LoVo (cell line): ENCODE measurements around the gene SLC39A6.
"Not testable (repeated sequence)": the region's sequence is repeated elsewhere in the genome, so short reads cannot be mapped to it uniquely, and the experiment has no call there.

Experiments used
- DNase-seq: peaks from one replicate; pipeline ENCODE4 v3.0.0-alpha.2; 2016; ENCODE audit warnings: low spot score

Gene SLC39A6

GRCh38 chr18:36139245-36139644 lies 10.1 kb upstream of the SLC39A6 start:
- DNase-seq = no peak

- DNase-seq = no peak
These were observed 6.1 kb upstream of the SLC39A6 start for GRCh38 chr18:36135264-36135663.

GRCh38 chr18:36132756-36133155 lies 3.6 kb upstream of the SLC39A6 start:
- DNase-seq = no peak

GRCh38 chr18:36131692-36132483 lies 2.7 kb upstream of the SLC39A6 start:
- no peak for DNase-seq

- DNase-seq = no peak
These were observed 1.9 kb upstream of the SLC39A6 start for GRCh38 chr18:36130883-36131653.

- no peak for DNase-seq
These were observed 1.1 kb upstream of the SLC39A6 start for GRCh38 chr18:36130039-36130831.

GRCh38 chr18:36128907-36129299 lies 237 bp downstream of the SLC39A6 start:
- peak; percentile 1 for DNase-seq

GRCh38 chr18:36128530-36128870 lies 640 bp downstream of the SLC39A6 start:
- peak; percentile 4 for DNase-seq

- no peak for DNase-seq
These were observed 1.2 kb downstream of the SLC39A6 start for GRCh38 chr18:36127836-36128529.

- no peak for DNase-seq
These were observed 2.5 kb downstream of the SLC39A6 start for GRCh38 chr18:36126668-36127067.

- DNase-seq = no peak
These were observed 4.3 kb downstream of the SLC39A6 start for GRCh38 chr18:36124841-36125240.

GRCh38 chr18:36120297-36120696 lies 8.8 kb downstream of the SLC39A6 start:
- no peak for DNase-seq

- not testable (repeated sequence) for DNase-seq
These were observed 12.4 kb downstream of the SLC39A6 start for GRCh38 chr18:36116771-36117170.

GRCh38 chr18:36114738-36115137 lies 14.4 kb downstream of the SLC39A6 start:
- no peak for DNase-seq

GRCh38 chr18:36114251-36114650 lies 14.9 kb downstream of the SLC39A6 start:
- no peak for DNase-seq

- DNase-seq = no peak
These were observed 16.8 kb downstream of the SLC39A6 start for GRCh38 chr18:36112302-36112701.

- no peak for DNase-seq
These were observed 19.4 kb downstream of the SLC39A6 start for GRCh38 chr18:36109737-36110136.

GRCh38 chr18:36108601-36109000 lies 20.5 kb downstream of the SLC39A6 start:
- no peak for DNase-seq

- no peak for DNase-seq
These were observed 20.9 kb downstream of the SLC39A6 start for GRCh38 chr18:36108196-36108595.

- no peak for DNase-seq
These were observed 21.7 kb downstream of the SLC39A6 start for GRCh38 chr18:36107477-36107876.

GRCh38 chr18:36104749-36105148 lies 24.4 kb downstream of the SLC39A6 start:
- no peak for DNase-seq

- no peak for DNase-seq
These were observed 27.2 kb downstream of the SLC39A6 start for GRCh38 chr18:36101943-36102342.
